ENCODE results near the gene FGF7.

- no peak for TF ChIP-seq CTCF (IDR thresholded peaks at IDR 0.05; ENCODE audit: insufficient read depth, low read length)
- no peak for TF ChIP-seq REST (IDR thresholded peaks at IDR 0.05; ENCODE audit: insufficient replicate concordance, low read depth)
- no peak for TF ChIP-seq GABPA (IDR thresholded peaks at IDR 0.05; ENCODE audit: low read depth)
- TF ChIP-seq POLR2AphosphoS5 (IDR thresholded peaks at IDR 0.05; ENCODE audit: low read depth): no peak
Observed at GRCh38 chr15:49382394-49382793, 40.6 kb upstream of the FGF7 start.
